Measurements from ENCODE around the gene ATG3. TPM values are rescaled to one million over a fixed set of nuclear protein-coding genes. Genes with fewer than 3 reads are reported as not detected.

ATG3 gene
- total RNA-seq, 1 donor from 2014 or later, result 46.3 TPM

DNA sequence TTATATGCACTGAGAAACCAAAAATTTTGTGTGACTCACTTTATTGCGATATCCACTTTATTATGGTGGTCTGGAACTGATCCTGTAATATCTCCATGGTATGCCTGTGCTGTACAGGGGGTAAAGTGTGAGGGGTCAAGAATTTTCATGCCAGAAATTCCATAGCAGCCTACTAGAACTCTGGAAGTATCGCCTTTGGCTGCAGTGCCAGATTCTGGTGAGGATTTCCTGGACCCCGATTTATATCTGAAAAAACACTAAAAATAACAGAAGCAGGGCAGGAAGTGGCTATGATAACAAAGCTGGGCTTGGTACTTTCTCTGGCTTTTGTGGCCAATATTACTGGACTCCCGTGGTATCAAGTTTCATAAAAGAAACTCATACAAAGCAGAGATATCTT, 42.8 kb upstream of the ATG3 start:
- Mint-ChIP-seq H3K36me3 (ENCODE audit: low read depth, unreplicated experiment) (no peaks in the 10 kb centered on the region), H3K9me3 (ENCODE audit: unreplicated experiment) (no peaks in the 10 kb centered on the region), H3K4me1 (ENCODE audit: unreplicated experiment) (peaks cover 23% of the 10 kb centered on the region), H3K4me3 (ENCODE audit: unreplicated experiment) (peak overlapping the region; percentile 63), H3K27ac (ENCODE audit: unreplicated experiment) (peak overlapping the region; percentile 97), H3K27me3 (ENCODE audit: unreplicated experiment) (peaks cover 2% of the 10 kb centered on the region)
- TF ChIP-seq, protein P1, sequence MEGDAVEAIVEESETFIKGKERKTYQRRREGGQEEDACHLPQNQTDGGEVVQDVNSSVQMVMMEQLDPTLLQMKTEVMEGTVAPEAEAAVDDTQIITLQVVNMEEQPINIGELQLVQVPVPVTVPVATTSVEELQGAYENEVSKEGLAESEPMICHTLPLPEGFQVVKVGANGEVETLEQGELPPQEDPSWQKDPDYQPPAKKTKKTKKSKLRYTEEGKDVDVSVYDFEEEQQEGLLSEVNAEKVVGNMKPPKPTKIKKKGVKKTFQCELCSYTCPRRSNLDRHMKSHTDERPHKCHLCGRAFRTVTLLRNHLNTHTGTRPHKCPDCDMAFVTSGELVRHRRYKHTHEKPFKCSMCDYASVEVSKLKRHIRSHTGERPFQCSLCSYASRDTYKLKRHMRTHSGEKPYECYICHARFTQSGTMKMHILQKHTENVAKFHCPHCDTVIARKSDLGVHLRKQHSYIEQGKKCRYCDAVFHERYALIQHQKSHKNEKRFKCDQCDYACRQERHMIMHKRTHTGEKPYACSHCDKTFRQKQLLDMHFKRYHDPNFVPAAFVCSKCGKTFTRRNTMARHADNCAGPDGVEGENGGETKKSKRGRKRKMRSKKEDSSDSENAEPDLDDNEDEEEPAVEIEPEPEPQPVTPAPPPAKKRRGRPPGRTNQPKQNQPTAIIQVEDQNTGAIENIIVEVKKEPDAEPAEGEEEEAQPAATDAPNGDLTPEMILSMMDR (IDR thresholded peaks at IDR 0.05; ENCODE audit: unreplicated experiment), result no peak
- peak; percentile 21 for DNase-seq (ENCODE audit: low spot score)

DNA sequence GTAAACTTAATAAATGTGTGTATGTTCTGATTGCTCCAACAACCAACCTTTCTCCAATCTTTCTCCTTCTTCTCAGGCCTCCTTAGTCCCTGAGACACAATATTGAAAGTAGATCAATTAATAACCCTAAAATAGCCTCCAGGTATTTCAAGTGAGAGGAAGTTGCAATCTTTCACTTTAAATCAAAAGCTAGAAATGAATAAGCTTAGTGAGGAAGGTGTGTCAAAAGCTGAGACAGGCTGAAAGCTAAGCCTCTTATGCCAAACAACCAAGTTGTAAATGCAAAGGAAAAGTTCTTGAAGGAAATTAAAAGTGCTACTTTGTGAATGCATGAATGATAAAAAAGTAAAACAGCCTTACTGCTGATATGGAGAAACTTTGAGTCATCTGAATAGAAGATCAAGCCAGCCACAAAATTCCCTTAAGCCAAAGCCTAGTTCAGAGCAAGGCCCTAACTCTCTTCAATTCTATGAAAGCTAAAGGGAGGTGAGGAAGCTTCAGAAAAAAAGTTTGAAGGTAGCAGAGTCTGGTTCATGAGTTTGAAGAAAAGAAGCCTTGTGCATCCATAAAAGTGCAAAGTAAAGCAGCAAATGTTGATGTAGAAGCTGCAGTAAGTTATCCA, 40.6 kb upstream of the ATG3 start:
- Mint-ChIP-seq H3K27ac (ENCODE audit: unreplicated experiment) (no peak overlapping the region), H3K9me3 (ENCODE audit: unreplicated experiment) (no peaks in the 10 kb centered on the region)

GRCh38 chr3:112598731-112599130, 37.0 kb upstream of the ATG3 start:
- Mint-ChIP-seq H3K9me3 (ENCODE audit: unreplicated experiment) (no peaks in the 10 kb centered on the region), H3K4me1 (ENCODE audit: unreplicated experiment) (peaks cover 5% of the 10 kb centered on the region), H3K4me3 (ENCODE audit: unreplicated experiment) (no peak overlapping the region), H3K36me3 (ENCODE audit: low read depth, unreplicated experiment) (no peaks in the 10 kb centered on the region), H3K27me3 (ENCODE audit: unreplicated experiment) (no peaks in the 10 kb centered on the region), H3K27ac (ENCODE audit: unreplicated experiment) (no peak overlapping the region)
- TF ChIP-seq, protein P1 (IDR thresholded peaks at IDR 0.05; ENCODE audit: unreplicated experiment), result no peak
- DNase-seq (ENCODE audit: low spot score), result no peak

More for the DNA sequence above, 40.6 kb upstream of the ATG3 start:
- TF ChIP-seq, protein P1 (IDR thresholded peaks at IDR 0.05; ENCODE audit: unreplicated experiment), result no peak
- Mint-ChIP-seq H3K4me3 (ENCODE audit: unreplicated experiment) (no peak overlapping the region), H3K36me3 (ENCODE audit: low read depth, unreplicated experiment) (no peaks in the 10 kb centered on the region), H3K27me3 (ENCODE audit: unreplicated experiment) (peaks cover 2% of the 10 kb centered on the region), H3K4me1 (ENCODE audit: unreplicated experiment) (peaks cover 18% of the 10 kb centered on the region)
- DNase-seq (ENCODE audit: low spot score), result no peak

DNA sequence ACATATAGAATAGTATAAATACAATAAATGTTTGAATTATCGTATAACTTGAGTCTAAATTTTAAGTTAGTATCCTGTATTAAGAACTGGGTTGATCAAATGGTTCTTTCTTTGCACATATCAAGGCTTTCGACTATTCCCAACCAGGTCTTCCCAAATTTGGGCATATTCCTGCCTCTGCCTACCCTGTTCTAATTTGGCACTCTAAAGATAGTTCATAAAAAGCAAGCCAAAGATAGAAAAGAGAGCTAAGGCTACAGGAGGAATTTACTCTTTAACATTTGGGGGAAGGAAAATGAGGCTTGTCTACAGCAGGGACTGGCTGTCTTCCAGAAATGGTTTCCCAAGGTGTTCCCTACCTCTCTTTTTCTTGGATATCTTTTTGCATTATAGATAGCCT, 36.2 kb upstream of the ATG3 start:
- TF ChIP-seq, protein P1 (IDR thresholded peaks at IDR 0.05; ENCODE audit: unreplicated experiment), result no peak
- no peaks in the 10 kb centered on the region for H3K36me3 Mint-ChIP-seq (ENCODE audit: low read depth, unreplicated experiment)
- H3K4me3 Mint-ChIP-seq (ENCODE audit: unreplicated experiment), result no peak overlapping the region
- no peaks in the 10 kb centered on the region for H3K27me3 Mint-ChIP-seq (ENCODE audit: unreplicated experiment)
- no peaks in the 10 kb centered on the region for H3K9me3 Mint-ChIP-seq (ENCODE audit: unreplicated experiment)
- no peak for DNase-seq (ENCODE audit: low spot score)
- H3K4me1 Mint-ChIP-seq (ENCODE audit: unreplicated experiment), result peaks cover 6% of the 10 kb centered on the region
- no peak overlapping the region for H3K27ac Mint-ChIP-seq (ENCODE audit: unreplicated experiment)

DNA sequence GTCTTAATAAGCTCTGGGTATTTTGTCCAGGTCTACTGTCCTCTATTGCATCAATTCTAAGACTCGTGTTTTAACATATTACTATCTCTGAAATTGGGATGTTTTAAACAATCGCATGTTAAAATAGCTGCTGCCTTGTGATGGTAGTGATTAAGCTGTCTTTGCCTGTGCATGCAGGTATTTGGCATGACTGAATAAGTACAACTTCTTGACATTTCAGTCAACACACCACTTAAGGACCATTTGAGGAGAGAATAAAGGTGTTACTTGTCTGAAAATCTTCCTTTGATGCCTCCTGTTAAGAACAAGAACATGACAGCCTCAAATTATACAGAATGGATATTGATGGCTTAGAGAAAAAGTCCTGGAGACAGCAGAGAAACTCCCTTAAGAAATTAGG, 33.1 kb upstream of the ATG3 start:
- Mint-ChIP-seq H3K27me3 (ENCODE audit: unreplicated experiment) (peaks cover 2% of the 10 kb centered on the region), H3K36me3 (ENCODE audit: low read depth, unreplicated experiment) (peaks cover 2% of the 10 kb centered on the region), H3K27ac (ENCODE audit: unreplicated experiment) (no peak overlapping the region), H3K4me1 (ENCODE audit: unreplicated experiment) (peaks cover 15% of the 10 kb centered on the region), H3K9me3 (ENCODE audit: unreplicated experiment) (no peaks in the 10 kb centered on the region), H3K4me3 (ENCODE audit: unreplicated experiment) (no peak overlapping the region)
- DNase-seq (ENCODE audit: low spot score), result no peak
- TF ChIP-seq, protein P1 (IDR thresholded peaks at IDR 0.05; ENCODE audit: unreplicated experiment), result no peak
